Activated naive CD8-positive, alpha-beta T cell treated with anti-CD3 and anti-CD28 coated beads, Interleukin-2, amount 50 U/mL, for 24 hours (primary cell): Measurements from ENCODE around the gene CYB5R2.

Source experiments
- ATAC-seq: fragments of 150-1000 bp; cut with Tn5 transposase; one replicate; pipeline ENCODE4 v1.10.0; 2021
- DNase-seq: peaks from one replicate; pipeline ENCODE4 v3.0.0; 2021
- H3K27ac Mint-ChIP-seq: one replicate; pipeline ENCODE4 v1.8.0; 2021; ENCODE audit warnings: mild to moderate bottlenecking, mixed read lengths
- H3K27me3 Mint-ChIP-seq: one replicate; pipeline ENCODE4 v1.8.0; 2021; ENCODE audit warnings: mixed read lengths
- H3K36me3 Mint-ChIP-seq: one replicate; pipeline ENCODE4 v1.8.0; 2021; ENCODE audit warnings: low read depth, mixed read lengths
- H3K4me1 Mint-ChIP-seq: one replicate; pipeline ENCODE4 v1.8.0; 2021; ENCODE audit warnings: mixed read lengths
- H3K4me3 Mint-ChIP-seq: one replicate; pipeline ENCODE4 v1.8.0; 2021; ENCODE audit warnings: mild to moderate bottlenecking, moderate library complexity, mixed read lengths
- H3K9me3 Mint-ChIP-seq: one replicate; pipeline ENCODE4 v1.8.0; 2021; ENCODE audit warnings: mixed read lengths

Gene CYB5R2

DNA sequence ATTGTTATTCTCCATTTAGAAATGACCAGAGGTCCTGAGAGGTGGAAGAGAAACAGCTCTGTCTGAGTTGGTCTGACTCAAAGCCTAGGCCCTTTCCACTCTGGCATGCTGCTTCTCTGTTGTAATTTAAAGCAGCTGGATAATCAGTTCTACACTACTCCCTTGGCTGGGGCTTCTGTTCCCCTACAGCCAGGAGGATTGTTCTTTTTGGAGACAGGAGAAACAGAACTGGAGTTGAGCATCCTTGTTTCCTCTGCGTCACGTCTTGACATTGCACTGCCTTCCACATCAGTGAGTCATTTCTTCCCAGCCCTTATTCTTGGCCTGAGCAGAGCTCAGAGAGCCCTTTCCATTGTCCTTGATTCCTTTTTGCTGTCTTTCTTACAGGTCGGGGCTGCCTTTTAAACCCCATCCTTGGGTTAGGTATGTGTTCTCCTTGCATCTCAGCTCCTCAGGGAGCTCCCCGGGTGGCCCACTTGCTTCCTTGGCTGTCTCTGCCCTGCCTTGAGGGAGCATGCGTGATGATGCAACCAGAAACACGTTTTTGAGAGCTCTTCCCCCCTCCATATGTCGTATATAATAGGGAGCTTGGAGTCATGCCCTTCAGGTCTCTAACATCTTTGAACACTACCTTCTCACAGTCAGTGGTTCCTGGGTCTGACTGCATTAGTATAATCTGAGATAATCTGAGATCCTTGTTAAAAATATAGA lies 35.7 kb downstream of the CYB5R2 start:
- ATAC-seq (no peak), DNase-seq (no peak)
- no peak overlapping the region for H3K4me3 Mint-ChIP-seq
- H3K27me3 Mint-ChIP-seq: no peaks in the 10 kb centered on the region
- no peak overlapping the region for H3K27ac Mint-ChIP-seq
- H3K4me1 Mint-ChIP-seq: no peaks in the 10 kb centered on the region
- H3K9me3 Mint-ChIP-seq: no peaks in the 10 kb centered on the region
- peaks cover 11% of the 10 kb centered on the region for H3K36me3 Mint-ChIP-seq

DNA sequence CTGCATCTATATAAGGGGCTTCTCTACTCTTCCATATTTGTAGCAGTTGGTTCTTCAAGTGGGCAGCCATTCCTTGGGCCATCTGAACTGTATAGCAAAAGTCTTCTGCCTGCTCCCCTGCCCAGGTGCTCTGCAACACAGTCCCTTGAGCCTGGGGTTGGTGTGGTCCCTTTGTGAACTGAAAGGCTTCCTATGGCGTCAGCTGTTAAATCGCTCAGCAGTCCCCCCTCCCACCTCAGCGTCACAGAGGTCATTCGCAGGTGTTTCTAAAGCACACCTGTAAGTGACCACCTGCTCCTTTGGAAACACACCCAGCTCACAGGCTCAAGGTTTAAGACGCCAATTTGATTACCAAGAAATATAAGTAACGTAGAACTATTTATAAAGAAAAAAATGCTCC lies 37.0 kb downstream of the CYB5R2 start:
- H3K27me3 Mint-ChIP-seq: no peaks in the 10 kb centered on the region
- no peaks in the 10 kb centered on the region for H3K4me1 Mint-ChIP-seq
- H3K36me3 Mint-ChIP-seq: peaks cover 12% of the 10 kb centered on the region

GRCh38 chr11:7635708-7636107 lies 37.6 kb downstream of the CYB5R2 start:
- H3K4me1 Mint-ChIP-seq: no peaks in the 10 kb centered on the region
- no peaks in the 10 kb centered on the region for H3K27me3 Mint-ChIP-seq
- no peak for ATAC-seq
- DNase-seq: no peak
- no peaks in the 10 kb centered on the region for H3K9me3 Mint-ChIP-seq
- no peak overlapping the region for H3K4me3 Mint-ChIP-seq
- H3K36me3 Mint-ChIP-seq: peaks cover 12% of the 10 kb centered on the region
- H3K27ac Mint-ChIP-seq: no peak overlapping the region

More for the DNA sequence above, 37.0 kb downstream of the CYB5R2 start:
- no peak overlapping the region for H3K27ac Mint-ChIP-seq
- H3K9me3 Mint-ChIP-seq: no peaks in the 10 kb centered on the region
- no peak for ATAC-seq
- no peak overlapping the region for H3K4me3 Mint-ChIP-seq
- DNase-seq: no peak

DNA sequence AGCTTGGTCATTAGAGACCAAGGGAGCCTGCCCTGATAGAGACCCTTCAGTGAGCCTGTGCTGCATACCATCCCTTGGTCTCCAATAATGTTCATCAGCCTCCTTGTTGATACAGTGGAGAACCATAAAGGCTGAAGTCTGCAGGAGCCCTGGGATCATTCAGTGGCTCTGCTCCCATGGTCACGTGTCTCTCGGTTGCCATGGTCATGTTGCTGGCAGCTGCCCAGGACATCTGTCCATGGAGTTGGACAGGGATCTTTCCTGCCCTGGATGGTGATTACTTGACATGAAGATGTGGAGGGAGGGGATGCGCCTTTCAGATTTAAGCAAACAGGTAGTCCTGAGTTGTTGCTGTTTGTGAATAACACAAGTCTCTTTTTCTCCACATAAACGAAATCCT lies 38.2 kb downstream of the CYB5R2 start:
- H3K4me1 Mint-ChIP-seq: no peaks in the 10 kb centered on the region

GRCh38 chr11:7632211-7632610 lies 41.1 kb downstream of the CYB5R2 start:
- no peaks in the 10 kb centered on the region for H3K9me3 Mint-ChIP-seq
- peaks cover 11% of the 10 kb centered on the region for H3K36me3 Mint-ChIP-seq
- H3K4me3 Mint-ChIP-seq: no peak overlapping the region
- no peak overlapping the region for H3K27ac Mint-ChIP-seq
- ATAC-seq (no peak), DNase-seq (no peak)
- no peaks in the 10 kb centered on the region for H3K4me1 Mint-ChIP-seq
- H3K27me3 Mint-ChIP-seq: no peaks in the 10 kb centered on the region

More for the DNA sequence above, 38.2 kb downstream of the CYB5R2 start:
- Mint-ChIP-seq H3K4me3 (no peak overlapping the region), H3K9me3 (no peaks in the 10 kb centered on the region), H3K27ac (no peak overlapping the region), H3K27me3 (no peaks in the 10 kb centered on the region), H3K36me3 (peaks cover 12% of the 10 kb centered on the region)
- DNase-seq: no peak
- no peak for ATAC-seq

DNA sequence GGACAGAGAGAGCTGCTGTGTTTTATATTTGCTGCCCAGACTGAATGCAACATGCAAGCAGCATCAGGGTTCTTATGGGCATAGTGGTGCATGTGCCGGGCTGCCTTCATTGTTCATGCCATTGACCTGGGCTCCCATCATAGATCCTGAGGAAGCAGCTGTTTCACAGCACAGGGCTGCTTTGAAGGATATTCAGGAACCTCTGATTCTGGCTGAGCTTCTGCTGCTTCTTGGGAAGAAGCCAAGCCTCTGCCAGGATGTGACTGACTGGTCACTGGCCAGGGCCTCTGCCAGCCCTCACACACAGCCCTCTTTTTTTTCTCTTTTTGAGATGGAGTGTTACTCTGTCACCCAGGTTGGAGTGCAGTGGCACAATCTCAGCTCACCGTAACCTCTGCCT lies 43.3 kb downstream of the CYB5R2 start:
- peaks cover 6% of the 10 kb centered on the region for H3K36me3 Mint-ChIP-seq

DNA sequence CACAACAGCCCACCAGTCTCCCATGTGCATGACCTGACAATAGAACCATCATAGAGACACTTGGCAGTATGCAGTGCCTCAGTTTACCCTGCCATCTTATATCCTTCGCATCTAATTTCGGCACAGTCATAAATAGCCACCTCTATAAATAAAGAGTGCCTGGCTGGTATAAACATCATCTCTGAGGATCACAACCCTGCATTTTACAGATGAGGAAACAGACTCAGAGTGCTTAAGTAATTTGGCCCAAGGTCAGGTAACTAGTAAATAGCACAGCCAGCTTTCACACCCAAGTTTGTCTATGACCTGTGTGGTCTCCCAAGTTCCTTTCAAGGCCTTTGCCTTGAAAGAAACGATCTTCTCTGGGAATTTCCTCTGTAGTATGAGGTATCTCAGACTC lies 44.6 kb downstream of the CYB5R2 start:
- Mint-ChIP-seq H3K4me3 (no peak overlapping the region), H3K4me1 (no peaks in the 10 kb centered on the region), H3K9me3 (no peaks in the 10 kb centered on the region), H3K27ac (no peak overlapping the region), H3K36me3 (peaks cover 1% of the 10 kb centered on the region), H3K27me3 (no peaks in the 10 kb centered on the region)
- ATAC-seq: no peak
- DNase-seq: no peak

More for the DNA sequence above, 43.3 kb downstream of the CYB5R2 start:
- ATAC-seq: no peak
- Mint-ChIP-seq H3K4me3 (no peak overlapping the region), H3K9me3 (no peaks in the 10 kb centered on the region), H3K27me3 (no peaks in the 10 kb centered on the region), H3K27ac (no peak overlapping the region), H3K4me1 (no peaks in the 10 kb centered on the region)
- DNase-seq: no peak

DNA sequence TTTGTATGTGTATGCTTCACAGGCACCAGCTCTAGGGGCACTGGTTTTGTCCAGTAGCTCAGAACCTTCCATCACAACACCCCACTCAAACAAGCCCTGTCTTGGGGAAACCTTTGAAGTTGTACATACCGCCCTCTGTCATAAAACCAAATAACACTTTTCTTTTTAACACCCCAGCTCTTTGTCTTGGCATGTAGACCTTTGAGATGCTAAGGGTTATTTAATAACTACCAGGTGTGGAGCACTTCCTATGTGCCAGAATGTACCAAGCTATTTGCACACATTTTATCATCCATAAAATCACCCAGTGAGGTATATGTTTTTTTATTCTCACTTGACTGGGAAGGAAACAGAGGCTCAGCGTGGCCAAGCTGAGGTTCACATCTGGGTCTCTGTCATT lies 50.6 kb downstream of the CYB5R2 start:
- no peaks in the 10 kb centered on the region for H3K4me1 Mint-ChIP-seq
- H3K36me3 Mint-ChIP-seq: no peaks in the 10 kb centered on the region
- H3K27me3 Mint-ChIP-seq: no peaks in the 10 kb centered on the region
- H3K27ac Mint-ChIP-seq: no peak overlapping the region
- no peaks in the 10 kb centered on the region for H3K9me3 Mint-ChIP-seq
- no peak for DNase-seq
- ATAC-seq: no peak
- H3K4me3 Mint-ChIP-seq: no peak overlapping the region

GRCh38 chr11:7621554-7621953 lies 51.7 kb downstream of the CYB5R2 start:
- Mint-ChIP-seq H3K4me3 (no peak overlapping the region), H3K9me3 (no peaks in the 10 kb centered on the region), H3K27ac (no peak overlapping the region), H3K36me3 (peaks cover 2% of the 10 kb centered on the region), H3K27me3 (no peaks in the 10 kb centered on the region), H3K4me1 (no peaks in the 10 kb centered on the region)
- ATAC-seq: no peak
- DNase-seq: no peak

DNA sequence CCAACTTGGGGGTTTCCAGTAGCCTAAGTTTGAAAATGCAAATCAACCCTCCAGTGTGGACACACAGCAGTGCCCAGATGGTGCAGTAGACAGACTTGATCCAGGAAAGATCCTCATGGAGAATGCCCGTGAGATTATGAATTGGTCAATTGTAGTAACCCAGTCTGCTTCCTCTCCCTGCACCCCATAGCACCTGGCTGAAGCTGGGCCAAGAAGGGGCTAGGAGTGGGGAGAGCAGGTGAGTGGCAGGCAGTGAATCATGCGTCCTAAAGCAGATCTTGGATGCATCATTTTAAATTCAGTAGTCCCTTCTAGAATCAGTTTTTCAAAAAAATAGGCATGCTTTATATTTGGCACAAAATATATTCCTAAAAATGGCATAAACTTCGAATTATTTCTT lies 52.2 kb downstream of the CYB5R2 start:
- no peak for ATAC-seq
- H3K9me3 Mint-ChIP-seq: no peaks in the 10 kb centered on the region
- no peaks in the 10 kb centered on the region for H3K4me1 Mint-ChIP-seq
- H3K27me3 Mint-ChIP-seq: no peaks in the 10 kb centered on the region
- DNase-seq: no peak
- no peak overlapping the region for H3K4me3 Mint-ChIP-seq
- H3K36me3 Mint-ChIP-seq: peaks cover 3% of the 10 kb centered on the region
- H3K27ac Mint-ChIP-seq: no peak overlapping the region

DNA sequence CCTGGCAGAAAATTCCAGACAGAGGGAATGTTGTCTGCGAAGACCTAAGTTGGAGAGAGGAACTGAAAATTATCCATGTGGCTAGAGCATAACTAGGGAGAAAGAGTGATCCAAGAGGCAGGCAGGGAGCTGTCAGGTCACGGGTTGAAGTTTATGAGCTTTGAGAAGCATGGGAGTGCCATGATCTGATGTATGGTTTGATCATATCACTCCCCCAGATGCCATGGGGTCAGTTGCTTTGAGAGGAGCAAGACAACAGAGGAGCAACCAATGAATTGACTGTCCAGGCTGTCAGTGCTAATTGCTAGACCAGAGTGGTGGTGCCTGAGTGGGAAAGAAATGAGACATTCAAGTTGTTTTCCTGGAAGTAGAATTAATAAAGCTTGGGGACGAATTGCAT lies 54.0 kb downstream of the CYB5R2 start:
- peak overlapping the region; percentile 2 for H3K27ac Mint-ChIP-seq
- H3K4me1 Mint-ChIP-seq: no peaks in the 10 kb centered on the region
- H3K27me3 Mint-ChIP-seq: no peaks in the 10 kb centered on the region
- ATAC-seq: no peak
- no peaks in the 10 kb centered on the region for H3K9me3 Mint-ChIP-seq
- H3K4me3 Mint-ChIP-seq: no peak overlapping the region
- H3K36me3 Mint-ChIP-seq: peaks cover 3% of the 10 kb centered on the region
- no peak for DNase-seq

DNA sequence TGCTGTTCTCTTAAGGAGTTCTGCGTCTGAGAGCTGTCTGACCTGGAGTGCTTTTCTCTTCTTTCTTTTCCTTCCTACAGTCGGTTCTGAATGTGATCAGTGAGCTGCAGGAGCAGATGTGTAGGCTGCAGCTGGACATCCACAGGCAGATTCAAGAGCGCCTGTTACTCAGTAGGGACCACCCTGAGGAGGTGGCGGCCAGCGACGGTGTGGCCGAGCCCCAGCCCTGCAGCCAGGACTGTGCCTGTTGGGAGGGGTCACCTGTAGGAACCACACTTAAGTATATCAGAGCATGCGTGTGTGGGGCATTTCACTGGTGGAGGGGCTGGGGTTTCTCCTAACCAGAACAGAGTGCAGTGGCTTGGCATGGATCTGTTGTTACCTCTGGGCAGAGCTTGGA lies 56.3 kb downstream of the CYB5R2 start:
- no peaks in the 10 kb centered on the region for H3K4me1 Mint-ChIP-seq
- H3K36me3 Mint-ChIP-seq: peaks cover 4% of the 10 kb centered on the region
- DNase-seq (no peak), ATAC-seq (no peak)
- H3K27me3 Mint-ChIP-seq: no peaks in the 10 kb centered on the region
- no peak overlapping the region for H3K27ac Mint-ChIP-seq
- no peak overlapping the region for H3K4me3 Mint-ChIP-seq
- no peaks in the 10 kb centered on the region for H3K9me3 Mint-ChIP-seq
